ENCODE results near the gene XRN2.
"Not testable (repeated sequence)": the region's sequence is repeated elsewhere in the genome, so short reads cannot be mapped to it uniquely, and the experiment has no call there.

The XRN2 gene

DNA sequence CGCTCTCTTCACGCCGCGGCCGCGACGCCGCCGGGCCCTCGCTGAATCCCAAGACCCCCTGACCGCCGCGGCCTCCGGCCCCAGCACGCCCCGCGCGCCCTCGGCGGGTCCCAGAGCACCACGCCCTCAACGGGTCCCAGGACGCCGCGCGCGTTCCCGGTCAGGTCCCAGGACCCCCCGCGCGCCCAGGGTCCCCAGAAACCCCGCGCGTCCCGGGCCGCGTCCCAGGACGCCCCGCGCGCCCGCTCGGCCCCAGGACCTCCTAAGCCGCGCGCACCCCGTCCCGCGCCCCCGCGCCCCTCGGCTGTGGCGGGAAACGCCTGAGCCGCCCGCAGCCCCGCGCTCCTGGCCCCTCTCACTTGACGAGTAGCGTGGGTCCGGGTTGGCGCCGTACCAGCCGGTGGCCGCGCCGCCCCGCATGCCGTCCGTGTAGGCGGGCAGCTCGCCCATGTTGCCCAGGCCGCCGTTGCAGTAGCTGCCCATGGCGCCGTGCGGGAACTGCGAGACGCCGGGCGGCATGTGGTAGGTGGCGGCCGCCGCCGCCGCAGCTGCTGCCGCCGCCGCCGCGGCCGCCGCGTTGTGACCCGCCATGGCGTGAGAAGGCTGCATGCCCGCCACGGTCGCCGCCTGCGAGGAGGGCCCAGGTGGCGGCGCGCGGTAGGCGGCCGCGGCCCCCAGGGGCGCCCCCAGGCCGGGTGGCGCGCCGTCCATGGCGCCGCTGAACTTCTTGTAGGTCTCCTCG is 93.6 kb downstream of the XRN2 start:
- no peak for TF ChIP-seq CTCF (IDR thresholded peaks at IDR 0.05; ENCODE audit: borderline replicate concordance, insufficient read depth, low read depth, low read length)
- H3K4me3 ChIP-seq (ENCODE audit: low read depth, low read length) = no peak overlapping the region

DNA sequence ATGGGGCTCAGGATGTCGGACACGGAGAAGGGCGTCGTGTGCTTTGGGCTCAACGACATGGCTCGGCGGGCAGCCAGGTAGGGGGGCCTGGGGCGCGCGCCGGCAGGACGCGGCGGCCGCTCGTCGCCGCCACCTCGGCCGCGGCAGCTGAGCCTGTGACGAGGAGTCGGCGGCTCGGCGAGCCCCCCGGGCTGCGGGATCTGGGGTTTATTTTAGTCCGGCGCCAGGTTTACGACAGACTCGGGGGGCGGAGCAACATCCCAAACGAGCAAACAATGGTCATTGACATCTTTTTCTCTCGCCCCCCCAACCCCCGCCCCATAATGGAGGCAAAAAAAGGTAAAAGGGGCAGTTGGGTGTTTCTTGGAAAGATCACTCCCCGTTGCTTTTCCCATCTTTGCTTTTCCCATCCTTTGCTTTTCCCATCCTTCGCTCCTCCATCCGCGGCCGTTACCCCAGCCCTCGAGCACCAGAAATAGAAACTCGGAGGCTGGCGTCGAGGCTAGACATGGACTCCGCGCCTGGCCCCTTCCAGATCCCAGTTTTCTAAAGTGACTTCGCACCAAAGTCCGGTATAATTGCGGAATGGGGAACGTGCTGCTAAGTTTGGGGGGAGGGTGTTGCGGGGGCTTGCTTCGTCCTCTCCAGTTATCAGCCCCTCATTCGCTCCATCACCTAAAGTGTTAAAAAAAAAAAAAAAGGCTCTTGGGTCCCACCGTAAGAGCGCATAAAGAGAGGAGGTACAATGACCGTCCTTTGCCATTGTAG is 94.4 kb downstream of the XRN2 start, which contains the start of gene NKX2-4:
NKX2-4 (minus strand) TSS at position 186 of the 768 bp plus-strand sequence; CDS start at position 59, 127 bp downstream.
- no peak for TF ChIP-seq CTCF (IDR thresholded peaks at IDR 0.05; ENCODE audit: borderline replicate concordance, insufficient read depth, low read depth, low read length)
- no peak within 1 kb of the TSS for H3K4me3 ChIP-seq (ENCODE audit: low read depth, low read length)

- no peak overlapping the region for H3K4me3 ChIP-seq (ENCODE audit: low read depth, low read length)
- TF ChIP-seq CTCF (IDR thresholded peaks at IDR 0.05; ENCODE audit: borderline replicate concordance, insufficient read depth, low read depth, low read length) = no peak
Measured at GRCh38 chr20:21398109-21399004, 95.2 kb downstream of the XRN2 start.

DNA sequence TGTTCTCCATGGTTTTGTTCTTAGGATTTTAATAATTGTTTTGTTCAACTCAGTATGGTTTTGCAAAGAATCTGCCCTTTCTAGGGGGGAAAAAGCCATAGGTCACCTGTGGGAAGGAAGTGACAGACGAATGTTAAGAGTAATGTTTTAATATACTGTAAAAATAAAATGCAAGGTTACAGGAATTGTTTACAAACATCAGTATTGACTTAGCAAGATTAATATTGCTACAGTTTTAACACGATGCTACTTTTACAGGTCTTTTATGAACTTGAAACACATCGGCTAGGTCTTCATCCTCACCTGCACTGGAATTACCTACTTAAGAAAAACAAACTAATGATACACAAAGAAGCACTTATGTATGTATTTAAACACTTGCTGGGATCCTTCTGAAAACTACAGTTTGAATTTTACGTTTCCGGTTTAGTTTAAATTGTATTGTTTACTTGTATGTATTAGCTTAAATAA is 95.9 kb downstream of the XRN2 start:
- TF ChIP-seq CTCF (IDR thresholded peaks at IDR 0.05; ENCODE audit: borderline replicate concordance, insufficient read depth, low read depth, low read length) = no peak
- H3K4me3 ChIP-seq (ENCODE audit: low read depth, low read length) = no peak overlapping the region

DNA sequence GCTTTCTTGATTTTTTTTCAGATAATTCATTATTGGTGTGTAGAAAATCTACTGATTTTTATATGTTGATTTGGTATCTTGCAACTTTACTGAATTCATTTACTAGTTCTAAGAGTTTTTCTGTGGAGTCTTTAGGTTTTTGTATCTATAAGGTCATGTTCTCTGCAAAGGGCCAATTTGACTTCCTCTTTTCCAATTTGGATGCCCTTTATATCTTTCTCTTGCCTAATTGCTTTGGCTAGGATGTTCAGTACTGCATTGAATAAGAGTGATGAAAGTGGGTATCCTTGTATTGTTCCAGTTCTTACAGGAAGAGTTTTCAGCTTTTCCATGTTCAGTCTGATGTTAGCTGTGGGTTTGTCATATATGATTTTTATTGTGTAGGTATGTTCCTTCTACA is 108.6 kb downstream of the XRN2 start:
- H3K4me3 ChIP-seq (ENCODE audit: low read depth, low read length) = no peak overlapping the region

GRCh38 chr20:21413996-21414395 is 110.9 kb downstream of the XRN2 start:
- not testable (repeated sequence) for H3K4me3 ChIP-seq (ENCODE audit: low read depth, low read length)

More for the DNA sequence above, 108.6 kb downstream of the XRN2 start:
- TF ChIP-seq CTCF (IDR thresholded peaks at IDR 0.05; ENCODE audit: borderline replicate concordance, insufficient read depth, low read depth, low read length) = no peak

- not testable (repeated sequence) for H3K4me3 ChIP-seq (ENCODE audit: low read depth, low read length)
Measured at GRCh38 chr20:21419147-21419546, 116.0 kb downstream of the XRN2 start.
